Gastroesophageal sphincter (tissue), 3 donors: Measurements from ENCODE around the gene PNMA5.

Experiments
- CTCF ChIP-seq, 4 experiments: fragments of 200-600 bp in 2 of 4; fragments of 450-650 bp in 2 of 4; sonication (generic) in 1 of 4; IDR thresholded peaks; one replicate each; pipeline ENCODE4 v1.5.1; 2017 to 2019; ENCODE audit warnings: antibody characterized with exemption in 4 of 4, mild to moderate bottlenecking in 2 of 4, moderate library complexity in 2 of 4
- EP300 ChIP-seq: sonication (generic); formaldehyde crosslinking; IDR thresholded peaks from one replicate; pipeline ENCODE4 v1.6.1; 2017; ENCODE audit warnings: antibody characterized with exemption, mild to moderate bottlenecking
- POLR2AphosphoS5 ChIP-seq: sonication (generic); formaldehyde crosslinking; IDR thresholded peaks from one replicate; pipeline ENCODE4 v1.6.1; 2017; ENCODE audit warnings: antibody characterized with exemption

DNA sequence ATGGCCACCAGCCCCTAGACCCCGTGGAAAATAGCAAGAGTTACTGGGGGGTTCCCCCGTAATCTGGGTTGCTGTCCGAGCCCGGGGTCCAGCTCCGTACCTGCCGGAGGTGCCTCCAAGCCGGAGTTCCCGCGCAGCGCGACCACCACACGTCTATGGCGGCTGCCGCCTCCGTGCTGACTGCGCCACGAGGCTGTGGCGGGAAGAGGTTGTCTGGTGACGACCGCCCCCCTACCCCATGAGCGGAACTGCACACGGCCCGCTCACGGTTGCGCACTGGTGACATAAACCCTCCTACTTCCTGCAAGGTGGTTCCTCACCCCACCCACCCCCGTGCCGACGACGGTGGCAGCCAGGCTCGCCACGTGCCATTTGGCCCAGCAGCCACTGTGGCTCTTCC is at the start of gene PNMA5:
- TF ChIP-seq CTCF (IDR thresholded peaks at IDR 0.05) (no peak), POLR2AphosphoS5 (no peak), EP300 (no peak)
